HEK293 (cell line): ENCODE measurements around the gene CADPS.

ENCODE experiments used
- CTCF ChIA-PET: fragments of 350-600 bp; formaldehyde crosslinking; extraction: SDS; loops from one replicate; lab custom pipeline; 2021; ENCODE audit warnings: antibody characterized with exemption; lab: Yijun Ruan, JAX
- POLR2A ChIA-PET: fragments of 300-600 bp; formaldehyde crosslinking; extraction: SDS; loops from one replicate; lab custom pipeline; 2020; ENCODE audit warnings: antibody characterized with exemption, inconsistent platforms; lab: Yijun Ruan, JAX
- H3K27ac ChIP-seq: fragments of 200-500 bp; sonication (Bioruptor generic); 2 replicates; pipeline ENCODE4 v1.5.1; 2014; ENCODE audit warnings: low read depth, low read length, control low read depth, inconsistent platforms; ENCODE audit errors: extremely low read depth
- H3K36me3 ChIP-seq, 2 experiments: fragments of 200-500 bp in 1 of 2; sonication (Bioruptor generic) in 1 of 2; 1 replicate in 1 of 2; 2 replicates in 1 of 2; pipeline ENCODE4 v1.5.1; 2014 to 2017; ENCODE audit warnings: inconsistent platforms in 2 of 2, low read length in 2 of 2; ENCODE audit not compliant: control insufficient read depth in 2 of 2, insufficient read depth in 1 of 2
- H3K4me1 ChIP-seq: fragments of 200-500 bp; sonication (Bioruptor generic); 2 replicates; pipeline ENCODE4 v1.5.1; 2014; ENCODE audit warnings: mild to moderate bottlenecking, low read length, inconsistent platforms; ENCODE audit not compliant: control insufficient read depth, insufficient read depth
- H3K4me3 ChIP-seq: 2 replicates; pipeline ENCODE4 v1.5.1; 2011; ENCODE audit warnings: low read depth, mild to moderate bottlenecking, control low read depth, low read length, moderate library complexity
- H3K9me3 ChIP-seq: fragments of 200-500 bp; sonication (Bioruptor generic); 2 replicates; pipeline ENCODE4 v1.5.1; 2014; ENCODE audit warnings: low read depth, low read length, inconsistent platforms; ENCODE audit not compliant: control insufficient read depth, insufficient read depth
- GLIS2 ChIP-seq: fragments of 450-650 bp; formaldehyde crosslinking; IDR thresholded peaks from 2 replicates; pipeline ENCODE4 v1.5.1; 2016; ENCODE audit warnings: missing biosample characterization, missing genetic modification characterization
- KLF1 ChIP-seq: fragments of 450-650 bp; formaldehyde crosslinking; IDR thresholded peaks from 2 replicates; pipeline ENCODE4 v1.5.1; 2016; ENCODE audit warnings: missing biosample characterization, missing genetic modification characterization
- OSR2 ChIP-seq: fragments of 450-650 bp; formaldehyde crosslinking; IDR thresholded peaks from 2 replicates; pipeline ENCODE4 v1.5.1; 2016; ENCODE audit warnings: missing biosample characterization, missing genetic modification characterization
- RBAK ChIP-seq: fragments of 450-650 bp; formaldehyde crosslinking; IDR thresholded peaks from 2 replicates; pipeline ENCODE4 v1.5.1; 2016; ENCODE audit warnings: missing biosample characterization, missing genetic modification characterization
- YY1 ChIP-seq: fragments of 450-650 bp; formaldehyde crosslinking; IDR thresholded peaks from 2 replicates; pipeline ENCODE4 v1.5.1; 2018; ENCODE audit warnings: missing biosample characterization, missing genetic modification characterization
- ZNF16 ChIP-seq: fragments of 450-650 bp; formaldehyde crosslinking; IDR thresholded peaks from 2 replicates; pipeline ENCODE4 v1.5.1; 2016; ENCODE audit warnings: low read depth, missing biosample characterization, missing genetic modification characterization
- ZNF184 ChIP-seq: fragments of 450-650 bp; IDR thresholded peaks from 2 replicates; pipeline ENCODE4 v1.5.1; 2018; ENCODE audit warnings: missing biosample characterization, mild to moderate bottlenecking, missing genetic modification characterization
- ZNF23 ChIP-seq: fragments of 450-650 bp; formaldehyde crosslinking; IDR thresholded peaks from 2 replicates; pipeline ENCODE4 v1.5.1; 2016; ENCODE audit warnings: missing biosample characterization, missing genetic modification characterization, borderline replicate concordance
- ZNF501 ChIP-seq: fragments of 450-650 bp; formaldehyde crosslinking; IDR thresholded peaks from 2 replicates; pipeline ENCODE4 v1.5.1; 2016; ENCODE audit warnings: missing biosample characterization, missing genetic modification characterization
- ZNF629 ChIP-seq: fragments of 450-650 bp; formaldehyde crosslinking; IDR thresholded peaks from 2 replicates; pipeline ENCODE4 v1.5.1; 2017; ENCODE audit warnings: missing biosample characterization, missing genetic modification characterization
- ZNF776 ChIP-seq: fragments of 450-650 bp; formaldehyde crosslinking; IDR thresholded peaks from 2 replicates; pipeline ENCODE4 v1.5.0; 2017; ENCODE audit warnings: missing biosample characterization, missing genetic modification characterization, borderline replicate concordance
- TF ChIP-seq, protein P1 (sequence below): fragments of 450-650 bp; formaldehyde crosslinking; IDR thresholded peaks from 2 replicates; pipeline ENCODE4 v1.5.1; 2016; ENCODE audit warnings: missing biosample characterization, missing genetic modification characterization
- TF ChIP-seq, protein P2 (sequence below): fragments of 450-650 bp; formaldehyde crosslinking; IDR thresholded peaks from 2 replicates; pipeline ENCODE4 v1.5.1; 2016; ENCODE audit warnings: missing biosample characterization, missing genetic modification characterization
- TF ChIP-seq, protein P3 (sequence below): fragments of 450-650 bp; formaldehyde crosslinking; IDR thresholded peaks from 2 replicates; pipeline ENCODE4 v1.5.1; 2016; ENCODE audit warnings: missing biosample characterization, missing genetic modification characterization

Gene CADPS

DNA sequence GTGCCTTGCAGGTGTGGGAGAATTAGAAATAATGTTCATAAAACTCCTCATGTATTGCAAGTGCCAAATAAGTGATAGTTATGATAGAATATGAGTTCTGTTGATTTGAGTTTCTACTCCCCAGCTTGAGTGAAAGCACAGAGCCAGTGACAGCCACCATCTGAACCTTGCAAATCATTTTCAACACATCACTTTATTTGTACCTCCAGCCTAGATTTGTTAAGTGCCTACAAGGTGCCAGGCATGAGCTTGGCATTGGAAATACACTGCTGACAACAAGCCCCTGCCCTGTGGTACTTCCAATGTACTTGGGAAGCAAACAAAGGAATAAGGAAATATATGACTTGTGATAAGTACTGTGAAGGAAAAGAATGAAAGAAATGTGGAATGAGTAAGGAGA is 518.9 kb downstream of the CADPS start (continued):
- TF ChIP-seq ZNF16 (tag by site-specific recombination), result no peak
- TF ChIP-seq, all 188 proteins: peak for 0

DNA sequence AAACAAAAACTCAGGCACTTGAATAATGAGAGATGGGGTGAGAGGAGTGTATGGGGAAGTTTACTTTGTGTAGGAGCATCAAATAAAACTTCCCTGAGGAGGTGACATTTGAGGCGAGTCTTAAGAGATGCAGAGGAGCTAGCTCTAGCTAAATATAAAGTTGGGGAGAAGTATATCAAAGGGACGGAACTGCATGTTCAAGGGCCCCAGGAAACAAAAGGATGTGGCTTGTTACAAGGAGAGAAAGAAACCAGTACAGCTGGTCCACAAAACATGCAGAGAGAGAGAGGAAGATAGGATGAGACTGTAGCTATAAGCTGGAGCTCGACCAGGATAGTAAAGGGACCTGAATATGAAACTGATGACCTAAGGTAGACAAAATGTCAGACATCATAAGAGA is 519.5 kb downstream of the CADPS start:
- CTCF ChIA-PET, result no interaction called here
- Histone ChIP-seq H3K4me3 (no peak overlapping the region), H3K36me3 (no peaks in the 10 kb centered on the region), H3K9me3 (no peaks in the 10 kb centered on the region), H3K27ac (no peak overlapping the region), H3K4me1 (no peaks in the 10 kb centered on the region)
- TF ChIP-seq YY1 (tag by site-specific recombination) (no peak), ZNF501 (tag by site-specific recombination) (no peak), OSR2 (tag by site-specific recombination) (no peak), ZNF184 (tag by site-specific recombination) (no peak), KLF1 (tag by site-specific recombination) (no peak), ZNF23 (no peak), ZNF629 (no peak), GLIS2 (tag by site-specific recombination) (no peak), ZNF776 (tag by site-specific recombination) (no peak), RBAK (tag by site-specific recombination) (no peak)
- TF ChIP-seq, protein P1, sequence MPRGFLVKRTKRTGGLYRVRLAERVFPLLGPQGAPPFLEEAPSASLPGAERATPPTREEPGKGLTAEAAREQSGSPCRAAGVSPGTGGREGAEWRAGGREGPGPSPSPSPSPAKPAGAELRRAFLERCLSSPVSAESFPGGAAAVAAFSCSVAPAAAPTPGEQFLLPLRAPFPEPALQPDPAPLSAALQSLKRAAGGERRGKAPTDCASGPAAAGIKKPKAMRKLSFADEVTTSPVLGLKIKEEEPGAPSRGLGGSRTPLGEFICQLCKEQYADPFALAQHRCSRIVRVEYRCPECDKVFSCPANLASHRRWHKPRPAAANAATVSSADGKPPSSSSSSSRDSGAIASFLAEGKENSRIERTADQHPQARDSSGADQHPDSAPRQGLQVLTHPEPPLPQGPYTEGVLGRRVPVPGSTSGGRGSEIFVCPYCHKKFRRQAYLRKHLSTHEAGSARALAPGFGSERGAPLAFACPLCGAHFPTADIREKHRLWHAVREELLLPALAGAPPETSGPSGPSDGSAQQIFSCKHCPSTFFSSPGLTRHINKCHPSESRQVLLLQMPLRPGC (tag by site-specific recombination), result no peak
- TF ChIP-seq, protein P2, sequence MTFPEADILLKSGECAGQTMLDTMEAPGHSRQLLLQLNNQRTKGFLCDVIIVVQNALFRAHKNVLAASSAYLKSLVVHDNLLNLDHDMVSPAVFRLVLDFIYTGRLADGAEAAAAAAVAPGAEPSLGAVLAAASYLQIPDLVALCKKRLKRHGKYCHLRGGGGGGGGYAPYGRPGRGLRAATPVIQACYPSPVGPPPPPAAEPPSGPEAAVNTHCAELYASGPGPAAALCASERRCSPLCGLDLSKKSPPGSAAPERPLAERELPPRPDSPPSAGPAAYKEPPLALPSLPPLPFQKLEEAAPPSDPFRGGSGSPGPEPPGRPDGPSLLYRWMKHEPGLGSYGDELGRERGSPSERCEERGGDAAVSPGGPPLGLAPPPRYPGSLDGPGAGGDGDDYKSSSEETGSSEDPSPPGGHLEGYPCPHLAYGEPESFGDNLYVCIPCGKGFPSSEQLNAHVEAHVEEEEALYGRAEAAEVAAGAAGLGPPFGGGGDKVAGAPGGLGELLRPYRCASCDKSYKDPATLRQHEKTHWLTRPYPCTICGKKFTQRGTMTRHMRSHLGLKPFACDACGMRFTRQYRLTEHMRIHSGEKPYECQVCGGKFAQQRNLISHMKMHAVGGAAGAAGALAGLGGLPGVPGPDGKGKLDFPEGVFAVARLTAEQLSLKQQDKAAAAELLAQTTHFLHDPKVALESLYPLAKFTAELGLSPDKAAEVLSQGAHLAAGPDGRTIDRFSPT (tag by site-specific recombination), result no peak
- TF ChIP-seq, protein P3, sequence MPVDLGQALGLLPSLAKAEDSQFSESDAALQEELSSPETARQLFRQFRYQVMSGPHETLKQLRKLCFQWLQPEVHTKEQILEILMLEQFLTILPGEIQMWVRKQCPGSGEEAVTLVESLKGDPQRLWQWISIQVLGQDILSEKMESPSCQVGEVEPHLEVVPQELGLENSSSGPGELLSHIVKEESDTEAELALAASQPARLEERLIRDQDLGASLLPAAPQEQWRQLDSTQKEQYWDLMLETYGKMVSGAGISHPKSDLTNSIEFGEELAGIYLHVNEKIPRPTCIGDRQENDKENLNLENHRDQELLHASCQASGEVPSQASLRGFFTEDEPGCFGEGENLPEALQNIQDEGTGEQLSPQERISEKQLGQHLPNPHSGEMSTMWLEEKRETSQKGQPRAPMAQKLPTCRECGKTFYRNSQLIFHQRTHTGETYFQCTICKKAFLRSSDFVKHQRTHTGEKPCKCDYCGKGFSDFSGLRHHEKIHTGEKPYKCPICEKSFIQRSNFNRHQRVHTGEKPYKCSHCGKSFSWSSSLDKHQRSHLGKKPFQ, result no peak
- POLR2A ChIA-PET, result no interaction called here
